ENCODE results near the gene DLGAP5.

The DLGAP5 gene

GRCh38 chr14:55130196-55130550, 61.2 kb downstream of the DLGAP5 start:
- no peak for DNase-seq (ENCODE audit: low read depth in 2 of 3, low spot score in 1 of 3)

GRCh38 chr14:55129428-55130195, 61.8 kb downstream of the DLGAP5 start:
- no peak for DNase-seq (ENCODE audit: low read depth in 2 of 3, low spot score in 1 of 3)

- DNase-seq (ENCODE audit: low read depth in 2 of 3, low spot score in 1 of 3), result no peak
Measured at GRCh38 chr14:55129086-55129427, 62.3 kb downstream of the DLGAP5 start, which contains the start of gene LGALS3. Gene LGALS3, plus strand, starts transcription at chr14:55129252. Its CDS starts 8,122 bp downstream, at chr14:55137374.

DNA sequence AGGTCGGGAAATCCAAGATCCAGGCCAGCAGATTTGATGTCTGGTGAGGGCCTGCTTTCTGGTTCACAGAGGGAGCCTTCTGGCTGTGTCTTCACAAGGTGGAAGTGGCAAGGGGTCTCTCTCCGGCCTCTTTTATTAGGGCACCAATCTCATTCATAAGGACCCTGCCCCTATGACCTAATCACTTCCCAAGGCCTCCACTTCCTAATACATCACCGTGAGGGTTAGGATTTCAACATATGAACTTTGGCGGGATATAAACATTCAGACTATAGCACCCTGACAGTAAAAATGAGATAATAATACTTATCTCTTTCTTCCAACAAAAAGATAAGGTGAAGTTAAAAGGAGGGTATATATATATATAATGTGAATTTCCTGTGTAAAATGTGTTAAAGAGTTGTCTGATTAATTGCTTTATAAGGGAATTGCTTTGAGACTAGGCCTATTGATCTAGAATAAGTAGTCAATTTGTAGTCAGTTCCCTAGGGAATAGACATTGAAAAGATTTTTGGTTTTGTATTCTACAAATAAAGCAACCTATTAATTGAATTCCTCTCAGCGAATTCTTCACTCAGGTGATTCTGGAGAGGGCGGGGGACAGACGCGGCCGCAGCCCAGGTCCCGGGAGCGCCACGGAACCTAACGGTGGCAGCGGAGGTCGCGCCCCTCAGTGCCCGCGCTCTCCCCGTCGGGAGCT, 62.8 kb downstream of the DLGAP5 start:
- no peak for DNase-seq (ENCODE audit: low read depth in 2 of 3, low spot score in 1 of 3)

DNA sequence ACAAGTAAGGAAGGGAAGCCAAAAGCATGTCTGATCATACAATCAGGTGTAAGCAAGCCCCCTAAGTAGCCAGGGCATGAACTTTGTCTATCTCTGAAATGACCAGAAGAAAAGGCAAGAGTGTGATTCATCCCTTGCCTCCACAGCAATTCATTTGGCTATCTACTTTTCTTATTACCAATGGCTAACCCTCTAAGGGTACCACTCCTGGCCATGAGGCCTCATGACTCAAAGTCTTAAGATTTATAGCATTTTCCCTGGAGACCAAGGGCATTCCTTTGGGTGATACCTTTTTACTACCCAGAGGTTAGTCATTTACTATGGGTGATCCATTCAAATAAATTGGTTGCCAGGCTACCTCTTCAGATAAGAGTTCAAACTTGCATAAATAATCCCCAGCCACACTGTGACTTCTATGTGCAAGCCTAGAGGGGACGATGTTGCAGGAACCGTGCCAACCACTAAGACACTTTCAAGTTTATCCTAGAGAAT, 63.9 kb downstream of the DLGAP5 start:
- DNase-seq (ENCODE audit: low read depth in 2 of 3, low spot score in 1 of 3), result no peak

DNA sequence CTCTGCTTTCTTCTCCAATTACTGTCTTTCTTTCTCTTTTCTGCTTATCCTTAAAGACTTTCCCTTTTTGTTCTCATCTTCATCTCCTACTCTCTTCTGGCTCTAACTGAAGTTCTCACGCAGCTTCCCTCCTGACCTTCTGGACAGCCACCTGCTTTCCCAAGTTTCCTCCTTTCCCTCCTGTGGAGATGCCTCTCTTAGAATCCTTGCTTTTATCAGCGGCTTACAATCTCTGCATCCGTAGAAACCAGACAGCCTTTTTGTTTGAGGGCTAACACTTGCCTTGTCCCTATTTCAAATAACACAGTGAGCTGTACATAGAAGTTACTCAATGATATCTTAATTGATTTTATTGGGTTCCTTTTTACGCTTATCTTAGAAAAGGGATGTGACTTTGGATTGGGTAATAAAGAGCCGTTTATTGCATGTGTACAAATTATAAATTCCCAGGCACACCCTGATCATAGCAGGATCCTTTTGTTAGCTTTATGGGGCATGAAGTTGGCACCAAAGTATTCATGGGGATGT, 64.4 kb downstream of the DLGAP5 start:
- DNase-seq (ENCODE audit: low read depth in 2 of 3, low spot score in 1 of 3), result no peak

DNA sequence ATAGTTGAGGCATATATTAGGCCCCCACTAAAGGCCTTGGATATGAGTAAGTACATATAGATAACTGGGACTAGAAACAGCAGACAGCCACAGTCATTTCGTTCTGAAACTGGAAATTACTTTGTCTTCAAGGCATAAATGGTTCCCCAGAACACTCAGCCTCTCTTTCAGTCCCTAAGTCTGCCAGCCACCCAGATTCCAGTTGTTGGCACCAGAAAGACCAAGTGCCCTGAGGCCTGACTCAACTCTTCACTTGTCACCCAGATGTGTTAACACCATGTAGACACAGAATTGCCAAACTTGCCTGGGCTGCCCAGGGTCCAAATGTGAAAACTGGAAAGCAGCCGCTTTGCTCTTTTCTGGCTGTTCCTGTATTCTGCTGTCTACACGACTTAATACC, 65.4 kb downstream of the DLGAP5 start:
- no peak for DNase-seq (ENCODE audit: low read depth in 2 of 3, low spot score in 1 of 3)

DNA sequence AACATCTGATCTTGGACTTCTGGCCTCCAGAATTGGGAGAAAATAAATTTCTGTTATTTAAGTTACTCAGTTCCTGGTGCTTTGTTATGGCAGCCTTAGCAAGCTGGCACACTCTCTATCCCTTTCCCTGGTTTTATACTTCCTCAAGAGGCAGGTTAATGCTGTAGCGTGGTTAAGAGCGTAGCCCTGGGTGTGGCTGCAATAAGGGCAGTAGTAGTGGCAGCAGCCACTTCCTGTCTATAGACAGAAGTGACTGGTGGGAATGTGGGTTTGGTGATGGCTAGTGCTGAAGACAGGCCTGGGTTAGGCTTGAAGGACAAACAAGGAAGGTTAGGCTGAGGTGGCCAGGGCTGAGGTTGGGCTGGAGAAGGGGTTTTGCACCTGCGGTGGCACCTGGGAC, 66.0 kb downstream of the DLGAP5 start:
- no peak for DNase-seq (ENCODE audit: low read depth in 2 of 3, low spot score in 1 of 3)

DNA sequence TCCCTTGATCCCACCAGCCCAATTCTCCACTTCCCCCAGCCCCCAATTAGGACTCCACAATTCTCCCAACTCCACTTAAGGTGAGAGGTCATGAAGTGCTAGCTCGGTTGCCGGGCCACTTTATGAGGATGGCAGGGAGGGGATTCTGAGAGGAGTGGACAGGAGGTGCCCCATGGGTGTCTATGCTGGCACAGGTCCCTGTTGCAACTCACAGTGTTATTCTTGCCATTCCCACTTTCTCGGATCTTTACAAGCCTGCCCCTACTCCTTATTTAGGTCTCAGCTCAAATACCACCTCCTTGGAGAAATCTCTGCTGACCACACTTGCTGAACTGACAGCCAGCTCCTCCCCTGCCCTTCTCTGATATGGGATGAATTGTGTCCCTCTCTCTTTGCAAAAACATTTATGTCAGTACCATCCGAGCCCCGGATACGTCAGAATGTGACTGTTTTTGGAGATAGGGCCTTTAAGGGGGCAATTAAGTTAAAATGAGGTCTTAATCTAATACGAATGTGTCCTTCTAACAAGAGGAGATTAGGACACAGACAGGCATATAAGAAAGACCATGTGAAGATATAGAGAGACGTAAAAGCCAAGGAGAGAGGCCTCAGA, 66.5 kb downstream of the DLGAP5 start:
- no peak for DNase-seq (ENCODE audit: low read depth in 2 of 3, low spot score in 1 of 3)

DNA sequence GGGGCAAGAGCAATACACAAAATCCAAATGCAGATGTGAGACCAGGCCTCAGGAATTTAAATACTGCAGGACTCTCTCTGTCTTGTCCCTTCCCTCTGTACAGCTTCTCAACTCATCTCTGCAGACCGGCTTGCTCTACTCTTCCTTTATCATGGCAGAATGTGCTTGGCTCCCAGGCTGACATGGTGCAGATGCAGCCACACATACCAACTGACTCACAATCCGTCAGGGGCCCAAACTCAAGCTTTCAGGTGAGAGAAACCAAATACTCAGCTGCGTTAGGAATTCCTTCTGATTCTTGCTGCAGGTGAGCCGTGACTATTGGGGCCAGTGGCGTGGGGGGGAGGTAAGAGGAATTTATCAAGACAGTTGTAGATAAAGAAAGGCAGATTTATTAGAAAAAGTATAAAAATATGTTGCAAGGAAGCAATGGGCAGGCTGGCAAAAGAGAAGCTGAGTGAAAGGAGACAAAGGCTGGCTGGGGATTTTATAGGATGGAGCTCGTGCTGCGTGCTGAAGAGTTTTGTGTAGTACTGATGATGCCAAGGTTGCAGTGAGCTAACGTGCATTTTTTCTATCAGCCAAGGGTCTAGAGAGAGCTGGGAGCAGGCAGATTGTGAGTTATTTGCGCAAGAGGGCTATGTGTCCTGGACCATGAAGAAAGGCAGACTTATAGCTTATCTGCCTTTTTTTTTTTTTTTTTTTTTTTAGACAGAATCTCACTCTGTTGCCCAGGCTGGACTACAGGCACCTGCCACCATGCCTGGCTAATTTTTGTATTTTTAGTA, 67.3 kb downstream of the DLGAP5 start:
- no peak for DNase-seq (ENCODE audit: low read depth in 2 of 3, low spot score in 1 of 3)

DNA sequence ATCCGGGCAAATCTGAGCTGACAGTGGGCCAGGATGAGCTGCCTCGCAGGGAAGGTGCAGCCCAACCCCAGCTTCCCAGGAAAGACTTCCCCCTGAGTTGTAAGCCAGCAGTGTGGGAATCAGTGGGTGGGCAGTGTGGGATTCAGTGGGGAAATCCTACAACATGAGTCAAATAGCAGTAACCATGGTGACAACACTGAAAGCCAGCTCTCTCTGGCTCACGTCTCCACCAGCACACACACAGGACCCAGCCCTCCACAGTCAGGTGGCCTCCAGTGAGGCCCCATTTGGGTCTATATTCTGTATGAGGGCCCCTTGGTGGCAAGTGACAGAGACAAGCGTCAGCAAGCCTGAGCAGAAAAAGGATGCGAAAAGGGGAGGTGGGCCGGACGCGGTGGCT, 68.3 kb downstream of the DLGAP5 start:
- no peak for DNase-seq (ENCODE audit: low read depth in 2 of 3, low spot score in 1 of 3)

DNA sequence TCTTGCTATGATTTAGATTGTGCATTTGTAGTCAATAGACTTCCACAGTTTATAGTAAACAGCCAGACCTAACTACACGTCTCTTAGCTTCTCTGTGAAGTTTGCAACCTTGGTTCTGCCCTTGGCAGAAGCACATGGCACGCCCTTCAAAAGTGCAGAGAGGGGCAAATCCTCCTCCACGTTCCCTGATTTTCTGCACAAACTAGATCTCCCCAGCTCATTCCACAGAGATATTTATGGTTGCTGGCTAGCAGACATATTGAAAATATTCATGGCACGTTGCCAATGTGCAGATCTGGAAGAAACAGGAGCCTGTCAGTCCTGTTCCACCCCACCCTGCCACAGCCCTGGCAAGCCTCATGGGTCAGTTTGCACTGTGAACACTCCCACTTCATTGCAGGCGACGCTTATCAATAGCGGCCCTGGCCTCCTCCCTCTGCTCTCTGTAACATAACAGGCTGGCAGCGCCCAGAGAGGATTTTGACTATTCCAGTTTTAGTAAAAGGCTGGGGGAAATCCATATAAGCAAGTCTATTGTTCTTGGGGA, 68.9 kb downstream of the DLGAP5 start:
- DNase-seq (ENCODE audit: low read depth in 2 of 3, low spot score in 1 of 3), result no peak

DNA sequence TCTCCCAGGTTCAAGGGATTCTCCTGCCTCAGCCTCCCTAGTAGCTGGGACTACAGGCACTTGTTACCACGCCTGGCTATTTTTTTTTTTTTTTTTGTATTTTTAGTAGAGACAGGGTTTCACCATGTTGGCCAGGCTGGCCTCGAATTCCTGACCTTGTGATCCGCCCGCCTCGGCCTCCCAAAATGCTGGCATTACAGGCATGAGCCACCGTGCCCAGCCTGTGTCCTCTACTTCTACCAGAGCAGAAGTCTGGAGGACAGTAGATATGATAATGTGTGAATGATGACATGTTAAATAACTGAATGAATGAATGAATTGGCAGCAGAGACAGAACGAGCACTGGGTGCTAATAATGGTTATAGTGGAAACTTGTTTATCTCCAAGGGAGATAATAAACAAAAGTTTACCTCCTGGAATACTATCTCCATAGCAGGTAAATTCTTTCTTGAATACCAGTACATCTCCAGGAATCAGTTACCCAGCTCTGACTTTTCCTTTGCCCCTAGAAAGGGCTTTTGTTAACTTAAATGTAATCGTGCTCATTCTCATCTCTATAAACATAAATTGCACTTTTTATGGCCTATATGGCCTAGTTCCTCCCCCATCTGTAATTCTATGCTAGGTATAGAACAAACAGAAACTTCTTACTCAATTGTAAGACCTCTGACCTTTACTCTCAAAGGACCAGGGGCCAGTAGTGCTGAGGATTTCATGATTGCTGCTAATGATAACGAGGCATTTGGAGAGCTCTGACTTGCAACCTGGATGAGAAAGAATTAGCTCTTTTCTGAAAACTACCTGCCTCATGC, 69.6 kb downstream of the DLGAP5 start:
- DNase-seq (ENCODE audit: low read depth in 2 of 3, low spot score in 1 of 3), result no peak

DNA sequence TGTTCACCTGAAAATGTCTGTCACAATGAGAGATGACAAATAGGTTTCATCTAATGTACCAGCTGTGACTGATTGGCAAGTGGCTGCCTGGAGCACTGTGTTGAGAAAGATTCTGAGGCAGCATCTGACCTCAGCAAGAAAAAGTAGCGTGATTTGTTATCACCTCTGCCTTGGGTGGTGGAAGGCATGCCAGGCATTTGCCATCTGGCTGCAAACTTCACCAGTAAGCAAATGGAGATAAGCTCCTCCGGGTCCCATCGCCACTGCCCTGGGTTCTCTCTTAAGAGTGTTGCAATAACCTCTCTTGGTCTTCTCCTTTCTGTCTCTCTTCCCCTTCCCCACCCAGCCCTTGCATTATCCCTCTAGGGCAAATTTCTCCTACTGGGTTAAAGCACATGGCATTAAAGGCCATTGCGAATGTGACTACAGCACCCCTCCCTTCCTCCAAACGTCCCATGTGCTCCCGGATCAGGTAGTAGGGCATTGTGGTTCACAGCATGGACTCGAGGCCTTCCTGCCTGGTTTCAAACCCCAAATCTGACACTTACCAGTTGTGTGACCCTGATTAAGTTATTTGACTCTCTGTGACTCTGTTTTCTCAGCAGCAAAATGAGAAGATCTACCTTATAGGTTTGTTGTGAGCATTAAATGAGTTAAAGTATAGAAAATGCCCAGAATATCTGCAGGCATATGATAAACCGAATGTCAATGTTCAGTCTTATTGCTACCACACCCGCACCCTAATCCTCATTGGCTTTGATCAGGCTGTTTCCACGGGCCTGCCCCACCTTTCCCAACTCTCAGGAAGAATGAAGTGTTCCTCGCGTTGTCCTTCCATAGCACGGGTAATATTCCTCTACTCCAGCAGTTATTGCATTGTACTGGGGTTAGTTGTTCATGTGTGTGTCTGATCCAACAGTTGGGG, 70.6 kb downstream of the DLGAP5 start:
- DNase-seq (ENCODE audit: low read depth in 2 of 3, low spot score in 1 of 3), result no peak

- no peak for DNase-seq (ENCODE audit: low read depth in 2 of 3, low spot score in 1 of 3)
Measured at GRCh38 chr14:55118761-55119160, 72.6 kb downstream of the DLGAP5 start.

- no peak for DNase-seq (ENCODE audit: low read depth in 2 of 3, low spot score in 1 of 3)
Measured at GRCh38 chr14:55117803-55118441, 73.5 kb downstream of the DLGAP5 start.

GRCh38 chr14:55116246-55117030, 74.9 kb downstream of the DLGAP5 start:
- DNase-seq (ENCODE audit: low read depth in 2 of 3, low spot score in 1 of 3), result no peak

- DNase-seq (ENCODE audit: low read depth in 2 of 3, low spot score in 1 of 3), result no peak
Measured at GRCh38 chr14:55115861-55116245, 75.5 kb downstream of the DLGAP5 start.
